CD4-positive, alpha-beta T cell treated with Interleukin-10 for 1 hour (primary cell): ENCODE measurements around the gene UTS2R.
"Not testable (repeated sequence)": the region's sequence is repeated elsewhere in the genome, so short reads cannot be mapped to it uniquely, and the experiment has no call there.

Source experiments
- DNase-seq: peaks from one replicate; pipeline ENCODE4 v3.0.0-alpha.2; 2020

Gene UTS2R

GRCh38 chr17:82334622-82335394 lies 36.8 kb upstream of the UTS2R start:
- DNase-seq = peak; percentile 35

- no peak for DNase-seq
Observed at GRCh38 chr17:82338858-82339633, 32.5 kb upstream of the UTS2R start.

GRCh38 chr17:82339634-82340580 lies 31.7 kb upstream of the UTS2R start:
- DNase-seq = no peak

GRCh38 chr17:82342361-82343079 lies 29.0 kb upstream of the UTS2R start:
- DNase-seq = no peak

GRCh38 chr17:82343560-82343959 lies 28.0 kb upstream of the UTS2R start:
- DNase-seq = no peak

GRCh38 chr17:82344175-82344907 lies 27.2 kb upstream of the UTS2R start:
- no peak for DNase-seq

GRCh38 chr17:82345151-82345976 lies 26.2 kb upstream of the UTS2R start:
- no peak for DNase-seq

GRCh38 chr17:82346342-82347300 lies 24.9 kb upstream of the UTS2R start:
- no peak for DNase-seq

- DNase-seq = not testable (repeated sequence)
Observed at GRCh38 chr17:82347994-82348393, 23.6 kb upstream of the UTS2R start.

- no peak for DNase-seq
Observed at GRCh38 chr17:82348434-82348833, 23.1 kb upstream of the UTS2R start.

- no peak for DNase-seq
Observed at GRCh38 chr17:82348866-82349265, 22.7 kb upstream of the UTS2R start.

- no peak for DNase-seq
Observed at GRCh38 chr17:82349287-82349701, 22.3 kb upstream of the UTS2R start.

GRCh38 chr17:82350182-82351030 lies 21.2 kb upstream of the UTS2R start:
- DNase-seq = peak; percentile 37

GRCh38 chr17:82351254-82351712 lies 20.3 kb upstream of the UTS2R start:
- DNase-seq = no peak

GRCh38 chr17:82351713-82352488 lies 19.7 kb upstream of the UTS2R start:
- DNase-seq = peak; percentile 84

- no peak for DNase-seq
Observed at GRCh38 chr17:82353484-82353883, 18.1 kb upstream of the UTS2R start.

GRCh38 chr17:82354804-82355308 lies 16.7 kb upstream of the UTS2R start:
- no peak for DNase-seq
